SK-N-MC (cell line): ENCODE data around the gene DUSP9.
A peak's percentile ranks its signal among the peaks of the same experiment; 100 is the strongest.

Experiments
- DNase-seq: peaks from one replicate; pipeline ENCODE4 v3.0.0-alpha.2; 2011; ENCODE audit warnings: low read depth, low spot score
- H3K27ac ChIP-seq: fragments of 200-600 bp; sonication (generic); 2 replicates; pipeline ENCODE4 v1.5.1; 2016; ENCODE audit warnings: mixed run types
- H3K36me3 ChIP-seq: fragments of 200-600 bp; sonication (generic); 2 replicates; pipeline ENCODE4 v1.6.1; 2017; ENCODE audit warnings: antibody characterized with exemption, low read length, mixed read lengths; ENCODE audit not compliant: insufficient read depth
- H3K4me3 ChIP-seq: fragments of 200-600 bp; sonication (generic); 2 replicates; pipeline ENCODE4 v1.5.1; 2016
- H3K9ac ChIP-seq: fragments of 200-600 bp; sonication (generic); 2 replicates; pipeline ENCODE4 v1.8.0; 2017; ENCODE audit warnings: mixed run types, mixed read lengths; ENCODE audit not compliant: insufficient read length
- H3K9me3 ChIP-seq: fragments of 200-600 bp; sonication (generic); 2 replicates; pipeline ENCODE4 v1.6.1; 2017; ENCODE audit warnings: low read depth, mild to moderate bottlenecking, antibody characterized with exemption, low read length, moderate library complexity, mixed read lengths
- EZH2 ChIP-seq: fragments of 200-600 bp; sonication (generic); IDR thresholded peaks from one replicate; pipeline ENCODE4 v1.6.1; 2017; ENCODE audit warnings: antibody characterized with exemption
- FOXP2 ChIP-seq: optimal IDR thresholded peaks from 2 replicates; pipeline ENCODE3; 2011; ENCODE audit warnings: mild to moderate bottlenecking, moderate library complexity; ENCODE audit not compliant: insufficient read depth; ENCODE audit errors: extremely low read length, control extremely low read depth
- POLR2AphosphoS5 ChIP-seq: IDR thresholded peaks from 2 replicates; pipeline ENCODE4 v1.6.1; 2012; ENCODE audit warnings: mild to moderate bottlenecking, low read depth, low read length, borderline replicate concordance

Gene DUSP9

DNA sequence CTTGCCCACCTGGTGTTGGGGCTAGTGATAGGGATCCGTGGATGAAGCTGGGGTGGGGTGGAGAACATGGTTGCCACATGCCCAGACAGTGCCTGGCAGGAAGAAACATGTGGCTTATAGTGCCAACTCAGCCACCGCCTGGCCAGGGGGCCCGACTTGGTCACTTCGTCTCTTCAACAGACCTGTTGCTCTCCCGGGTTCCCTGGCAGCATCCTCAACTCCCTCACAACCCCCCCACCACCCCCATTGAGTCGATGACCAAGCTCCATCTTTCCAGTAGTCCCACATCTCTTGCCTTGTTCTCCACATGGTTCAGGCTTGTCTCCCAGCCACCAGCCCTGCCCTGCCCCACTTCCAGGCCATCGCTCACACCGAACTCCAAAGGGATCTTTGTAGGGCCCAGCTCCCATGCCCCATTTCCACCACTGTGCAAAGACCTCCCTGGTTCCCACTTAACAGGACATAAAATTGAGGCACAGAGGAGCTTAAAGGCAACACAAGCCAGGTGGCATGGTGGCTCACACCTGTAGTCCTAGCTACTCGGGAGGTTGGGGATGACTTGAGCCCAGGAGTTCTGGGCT, 18.8 kb downstream of the DUSP9 start:
- no peak overlapping the region for H3K4me3 ChIP-seq
- no peak for TF ChIP-seq EZH2
- no peak for TF ChIP-seq FOXP2
- TF ChIP-seq POLR2AphosphoS5 = no peak
- H3K9me3 ChIP-seq = no peaks in the 10 kb centered on the region
- no peaks in the 10 kb centered on the region for H3K36me3 ChIP-seq
- no peak for DNase-seq
- no peak overlapping the region for H3K9ac ChIP-seq
- H3K27ac ChIP-seq = no peak overlapping the region

DNA sequence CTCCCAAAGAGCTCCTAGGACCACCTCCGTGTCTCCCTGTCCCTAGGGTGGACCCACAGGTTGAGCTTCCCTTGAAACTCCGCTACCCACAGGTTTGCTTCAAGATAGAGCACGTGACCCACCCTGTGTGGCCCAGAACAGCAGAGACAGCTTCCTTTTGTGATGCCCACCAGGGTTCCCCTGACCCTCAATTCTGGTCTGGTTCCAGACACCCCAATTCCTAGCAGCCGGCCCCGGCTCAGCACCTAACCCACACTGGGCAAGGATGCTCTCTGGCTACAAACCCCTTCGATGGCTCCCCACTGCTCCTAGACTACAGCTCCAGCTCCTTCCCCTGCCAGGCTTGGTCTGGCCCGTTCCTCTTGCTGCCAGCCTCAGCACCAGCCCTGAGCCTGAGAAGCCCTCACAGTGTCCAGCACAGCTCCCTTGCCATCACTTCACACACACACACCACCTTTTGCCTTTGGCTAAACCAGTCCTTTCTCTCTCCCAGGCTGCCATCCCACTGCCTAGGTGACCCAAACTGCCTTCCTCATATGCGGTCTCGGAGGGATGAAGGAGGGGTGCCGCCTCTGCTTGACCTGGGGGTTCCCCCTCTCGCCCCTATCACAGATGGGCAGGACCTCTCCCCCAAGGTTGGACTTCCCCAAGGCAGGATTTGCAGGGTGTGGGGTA, 20.4 kb downstream of the DUSP9 start:
- no peaks in the 10 kb centered on the region for H3K9me3 ChIP-seq
- DNase-seq = no peak
- TF ChIP-seq EZH2 (no peak), FOXP2 (no peak), POLR2AphosphoS5 (no peak)

GRCh38 chrX:153667956-153668396, 21.0 kb downstream of the DUSP9 start:
- TF ChIP-seq POLR2AphosphoS5 (no peak), EZH2 (no peak)
- no peak for DNase-seq
- Histone ChIP-seq H3K27ac (no peak overlapping the region), H3K36me3 (no peaks in the 10 kb centered on the region), H3K4me3 (peak overlapping the region; percentile 50), H3K9me3 (no peaks in the 10 kb centered on the region), H3K9ac (no peak overlapping the region)

More for the DNA sequence above, 20.4 kb downstream of the DUSP9 start:
- H3K27ac ChIP-seq = no peak overlapping the region
- no peaks in the 10 kb centered on the region for H3K36me3 ChIP-seq
- no peak overlapping the region for H3K9ac ChIP-seq
- peak overlapping the region; percentile 50 for H3K4me3 ChIP-seq

GRCh38 chrX:153668423-153669173, 21.6 kb downstream of the DUSP9 start:
- no peak overlapping the region for H3K4me3 ChIP-seq
- TF ChIP-seq FOXP2 (no peak), POLR2AphosphoS5 (no peak), EZH2 (no peak)
- no peaks in the 10 kb centered on the region for H3K36me3 ChIP-seq
- DNase-seq = no peak
- H3K27ac ChIP-seq = no peak overlapping the region
- H3K9ac ChIP-seq = no peak overlapping the region
- no peaks in the 10 kb centered on the region for H3K9me3 ChIP-seq

DNA sequence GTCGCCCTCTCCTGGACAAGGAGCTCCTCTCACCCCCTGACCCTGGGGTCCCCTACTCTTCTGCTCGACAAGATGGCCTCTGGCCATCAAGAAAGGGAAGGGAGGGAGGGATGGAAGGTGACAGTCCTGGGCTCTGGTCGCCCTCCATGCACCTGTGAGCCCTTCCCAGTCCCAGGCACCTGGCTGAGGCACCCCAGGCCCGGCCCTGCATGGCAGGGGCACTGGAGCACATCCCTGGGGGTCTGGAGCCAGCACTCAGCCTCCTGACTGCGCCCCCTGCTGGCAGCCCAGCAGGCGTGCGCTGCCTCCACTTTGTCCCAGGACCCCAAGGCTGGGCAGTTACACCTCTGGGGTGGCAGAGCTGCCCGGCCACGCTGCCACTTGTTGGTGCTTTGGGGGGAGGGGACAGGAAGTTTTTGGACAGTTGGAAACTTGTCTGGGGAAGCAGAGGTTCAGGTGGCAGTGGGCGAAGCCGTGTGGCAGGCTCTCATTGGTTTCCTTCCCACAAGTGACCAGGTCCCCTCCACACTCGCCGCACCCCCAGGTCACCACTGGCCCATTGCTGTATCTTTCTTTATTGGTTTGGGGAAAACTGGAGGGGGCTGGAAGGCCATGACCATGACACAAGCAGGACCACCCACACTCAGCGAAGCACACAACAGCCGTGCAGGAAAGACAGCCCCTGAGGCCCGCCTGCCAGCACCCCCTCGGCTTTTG, 22.3 kb downstream of the DUSP9 start:
- no peak overlapping the region for H3K9ac ChIP-seq
- no peak for DNase-seq
- no peaks in the 10 kb centered on the region for H3K9me3 ChIP-seq
- no peaks in the 10 kb centered on the region for H3K36me3 ChIP-seq
- no peak overlapping the region for H3K27ac ChIP-seq
- H3K4me3 ChIP-seq = no peak overlapping the region
- TF ChIP-seq POLR2AphosphoS5 (no peak), EZH2 (no peak), FOXP2 (no peak)

DNA sequence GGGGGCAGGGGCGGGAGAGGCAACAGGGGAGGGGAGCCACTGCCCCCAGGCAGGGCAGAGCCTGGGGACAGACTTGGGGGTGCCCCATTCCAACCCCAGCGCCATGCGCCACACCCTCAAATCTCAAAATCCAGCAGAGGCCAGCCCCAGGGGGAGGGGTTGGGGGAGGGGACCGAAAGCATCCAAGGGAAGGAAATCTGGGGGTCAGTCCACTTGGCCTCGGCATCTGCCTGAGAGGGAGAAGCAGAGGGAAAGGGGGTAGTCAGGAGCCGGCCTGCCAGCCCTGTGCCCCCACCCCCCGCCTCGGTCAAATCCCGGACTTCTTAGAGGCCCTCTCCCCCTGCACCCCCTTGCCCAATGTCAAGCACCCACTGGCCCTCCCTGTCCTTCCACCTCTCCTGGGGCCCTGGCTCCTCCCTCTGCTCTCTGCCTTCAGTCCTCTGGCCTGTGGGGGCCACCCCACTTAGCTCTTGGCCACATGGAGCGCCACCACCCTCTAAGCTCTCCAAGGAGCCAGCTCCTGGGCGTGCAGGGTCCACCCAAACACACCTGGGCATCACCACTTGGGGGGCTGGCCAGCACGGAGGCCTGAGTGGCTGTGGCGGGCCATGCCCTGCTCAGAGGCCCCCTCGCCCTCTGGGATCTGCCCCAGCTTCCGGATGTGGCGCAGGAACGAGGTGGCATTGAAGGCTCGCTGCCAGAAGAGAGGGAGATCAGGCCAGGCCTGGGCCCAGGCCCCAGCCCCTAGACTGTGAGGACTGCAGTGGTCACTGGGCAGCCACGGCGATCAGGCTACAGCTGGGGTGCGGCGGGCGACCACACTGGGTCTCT, 23.1 kb downstream of the DUSP9 start:
- TF ChIP-seq FOXP2 (no peak), POLR2AphosphoS5 (no peak), EZH2 (no peak)
- DNase-seq = no peak
- Histone ChIP-seq H3K9me3 (no peaks in the 10 kb centered on the region), H3K9ac (no peak overlapping the region), H3K4me3 (no peak overlapping the region), H3K36me3 (no peaks in the 10 kb centered on the region), H3K27ac (no peak overlapping the region)

GRCh38 chrX:153670748-153671588, 24.0 kb downstream of the DUSP9 start:
- Histone ChIP-seq H3K4me3 (no peak overlapping the region), H3K9ac (no peak overlapping the region), H3K36me3 (no peaks in the 10 kb centered on the region), H3K9me3 (no peaks in the 10 kb centered on the region), H3K27ac (no peak overlapping the region)
- no peak for TF ChIP-seq FOXP2
- TF ChIP-seq POLR2AphosphoS5 = no peak
- no peak for TF ChIP-seq EZH2
- no peak for DNase-seq
